DMS 273 treated with DMSO at 0.1 percent for 48 hours (cell line): ENCODE measurements around the gene FGF7.
"Not testable (repeated sequence)": the region's sequence is repeated elsewhere in the genome, so short reads cannot be mapped to it uniquely, and the experiment has no call there.

ENCODE experiments used
- DNase-seq: peaks from one replicate; lab custom pipeline; 2025; lab: John Stamatoyannopoulos, UW

FGF7 gene, protein sequence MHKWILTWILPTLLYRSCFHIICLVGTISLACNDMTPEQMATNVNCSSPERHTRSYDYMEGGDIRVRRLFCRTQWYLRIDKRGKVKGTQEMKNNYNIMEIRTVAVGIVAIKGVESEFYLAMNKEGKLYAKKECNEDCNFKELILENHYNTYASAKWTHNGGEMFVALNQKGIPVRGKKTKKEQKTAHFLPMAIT

GRCh38 chr15:49423021-49423420 lies at the start of gene FGF7:
TSS of gene FGF7 (plus strand) at chr15:49423242. CDS start at chr15:49424298, 1,056 bp downstream.
- DNase-seq = no peak

GRCh38 chr15:49379996-49380395 lies 43.0 kb upstream of the FGF7 start:
- DNase-seq = no peak

DNA sequence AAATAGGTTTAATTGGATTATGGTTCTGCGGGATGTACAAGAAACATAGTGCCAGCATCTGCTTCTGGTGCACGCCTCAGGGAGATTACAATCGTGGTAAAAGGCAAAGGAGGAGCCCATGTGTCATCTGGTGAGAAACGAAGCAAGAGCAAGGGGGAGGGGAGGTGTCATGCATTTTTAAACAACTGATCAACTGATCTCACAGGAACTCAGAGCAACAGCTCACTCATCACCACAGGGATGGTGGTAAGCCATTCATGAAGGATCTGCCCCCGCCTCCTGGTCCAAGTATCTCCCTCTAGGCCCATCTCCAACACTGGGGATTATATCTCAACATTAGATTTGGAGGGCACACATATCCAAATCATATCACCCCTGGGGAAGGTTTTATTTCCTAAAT lies 42.1 kb upstream of the FGF7 start:
- no peak for DNase-seq

DNA sequence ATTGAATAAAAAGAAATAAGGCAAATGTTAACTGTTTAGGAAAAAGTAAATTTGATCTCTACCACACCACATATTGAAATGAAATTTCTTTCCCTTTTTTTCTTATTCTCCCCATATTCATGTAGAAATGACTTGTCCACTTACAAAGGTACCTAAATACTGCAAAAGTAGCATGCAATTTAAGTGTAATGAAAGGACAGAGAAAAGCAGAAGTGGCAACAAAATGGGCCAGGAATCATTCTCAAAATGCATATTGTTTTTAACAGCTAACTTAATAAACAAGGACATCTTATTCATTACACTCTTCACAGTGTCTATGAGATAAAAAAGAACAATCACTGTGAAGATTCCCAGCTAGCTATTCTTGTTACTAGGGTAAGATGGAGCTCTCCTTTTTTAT lies 40.6 kb upstream of the FGF7 start:
- no peak for DNase-seq

DNA sequence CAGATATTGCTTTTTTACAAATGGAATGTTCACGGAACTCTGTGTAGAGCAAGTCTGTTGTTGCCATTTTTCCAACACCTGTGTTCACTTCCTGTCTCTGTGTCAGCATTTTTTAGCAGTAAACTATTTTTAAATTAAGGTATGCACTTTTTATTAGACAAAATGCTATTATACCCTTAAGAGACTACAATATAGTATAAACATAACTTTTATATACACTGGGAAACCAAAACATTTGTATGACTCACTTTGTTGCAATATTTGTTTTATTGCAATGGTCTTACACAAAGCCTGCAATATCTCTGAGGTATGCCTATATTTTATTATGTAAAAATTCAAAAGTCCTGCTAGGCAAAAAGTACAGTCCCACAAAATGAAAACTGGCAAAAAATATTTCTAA lies 39.8 kb upstream of the FGF7 start:
- no peak for DNase-seq

DNA sequence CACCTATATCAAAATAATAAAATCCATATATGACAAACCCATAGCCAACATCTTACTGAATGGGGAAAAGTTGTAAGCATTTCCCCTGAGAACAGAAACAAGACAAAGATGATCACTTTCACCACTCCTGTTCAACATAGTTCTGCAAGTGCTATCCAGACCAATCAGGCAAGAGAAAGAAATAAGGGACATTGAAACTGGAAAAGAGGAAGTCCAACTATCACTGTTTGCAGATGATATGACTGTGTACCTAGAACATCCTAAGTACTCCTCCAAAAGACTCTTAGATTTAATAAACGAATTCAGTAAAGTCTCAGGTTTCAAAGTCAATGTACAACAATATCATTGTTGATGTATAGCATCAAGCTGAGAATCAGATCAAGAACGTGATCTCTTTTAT lies 35.6 kb upstream of the FGF7 start:
- no peak for DNase-seq

DNA sequence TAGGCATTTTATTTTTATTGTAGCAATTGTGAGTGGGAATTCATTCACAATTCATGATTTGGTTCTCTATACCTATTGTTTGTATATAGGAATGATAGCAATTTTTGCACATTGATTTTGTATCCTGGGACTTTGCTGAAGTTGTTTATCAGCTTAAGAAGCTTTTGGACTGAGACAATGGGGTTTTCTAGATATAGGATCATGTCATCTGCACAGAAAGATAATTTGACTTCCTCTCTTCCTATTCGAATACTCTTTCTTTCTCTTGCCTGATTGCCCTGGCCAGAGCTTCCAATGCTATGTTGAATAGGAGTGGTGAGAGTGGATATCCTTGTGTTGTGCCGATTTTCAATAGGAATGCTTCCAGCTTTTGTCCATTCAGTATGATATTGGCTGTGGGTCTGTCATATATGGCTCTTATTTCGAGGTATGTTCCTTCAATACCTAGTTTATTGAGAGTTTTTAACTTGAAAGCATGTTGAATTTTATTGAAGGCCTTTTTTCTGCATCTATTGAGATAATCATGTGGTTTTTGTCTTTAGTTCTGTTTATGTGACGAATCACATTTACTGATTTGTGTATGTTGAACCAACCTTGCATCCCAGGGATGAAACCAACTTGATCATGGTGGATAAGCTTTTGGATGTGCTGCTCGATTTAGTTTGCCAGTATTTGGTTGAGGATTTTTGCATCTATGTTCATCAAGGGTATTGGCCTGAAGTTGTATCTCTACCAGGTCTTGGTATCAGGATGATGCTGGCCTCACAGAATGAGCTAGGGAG lies 20.3 kb upstream of the FGF7 start:
- not testable (repeated sequence) for DNase-seq

DNA sequence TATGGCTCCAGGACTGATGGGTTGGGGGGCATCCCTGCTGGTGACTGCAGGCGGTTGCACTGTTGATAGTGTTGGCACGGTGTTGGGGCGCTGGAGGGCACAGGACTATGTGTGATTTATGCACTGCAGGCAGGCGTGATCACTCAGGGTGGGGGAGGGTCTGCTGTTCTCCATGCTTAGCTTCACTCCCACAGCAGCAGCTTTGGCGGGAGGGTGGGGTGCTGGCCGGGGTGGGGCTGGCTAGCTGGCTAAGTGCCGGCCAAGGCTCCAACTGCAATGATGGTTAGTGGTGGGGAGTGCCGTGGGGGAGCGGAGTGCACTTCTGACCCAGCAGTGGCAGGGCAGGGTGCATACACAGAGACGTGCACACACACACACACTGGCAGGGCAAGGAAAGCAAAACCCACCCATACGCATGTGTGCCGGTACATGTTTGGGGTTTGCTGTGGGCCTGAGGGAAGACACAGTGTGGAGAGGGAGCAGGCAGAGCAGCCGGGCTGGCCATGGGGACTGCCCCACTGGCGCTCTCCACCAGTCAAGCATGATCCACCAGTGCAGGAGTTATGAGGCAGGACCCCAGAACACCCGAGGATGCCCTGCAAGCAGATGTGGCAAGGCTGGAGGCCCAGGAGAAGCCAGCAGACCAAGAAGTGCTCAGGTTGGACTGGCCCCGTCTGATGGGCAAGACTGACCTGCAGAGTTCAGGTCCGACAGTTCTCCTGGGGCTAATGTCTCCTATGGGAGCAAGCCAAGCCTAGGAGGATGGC lies 16.5 kb upstream of the FGF7 start:
- no peak for DNase-seq

- DNase-seq = no peak
Observed at GRCh38 chr15:49410641-49411040, 12.4 kb upstream of the FGF7 start.

GRCh38 chr15:49412797-49413196 lies 10.2 kb upstream of the FGF7 start:
- DNase-seq = no peak

DNA sequence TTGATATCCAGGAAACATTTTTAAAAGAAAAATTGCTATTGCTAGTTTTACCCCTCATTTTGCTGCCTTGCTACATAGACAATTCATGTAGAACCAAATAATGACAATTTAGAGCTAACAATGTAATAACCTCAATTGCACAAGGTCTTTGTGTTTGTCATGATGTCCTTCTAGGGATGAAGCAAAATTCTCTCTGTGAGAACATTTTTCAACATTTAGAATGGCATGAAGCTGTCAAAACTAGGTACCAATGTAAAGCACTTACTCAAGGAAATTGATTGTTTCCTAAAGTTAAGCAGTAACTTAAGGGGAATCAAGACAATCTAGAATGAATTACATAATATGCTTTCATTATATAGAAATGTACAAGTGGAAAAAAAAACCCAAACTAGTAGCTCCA lies 7.9 kb upstream of the FGF7 start:
- no peak for DNase-seq

GRCh38 chr15:49415638-49416037 lies 7.4 kb upstream of the FGF7 start:
- no peak for DNase-seq

- DNase-seq = no peak
Observed at GRCh38 chr15:49418811-49419210, 4.2 kb upstream of the FGF7 start.

- DNase-seq = no peak
Observed at GRCh38 chr15:49421991-49422390, 1.1 kb upstream of the FGF7 start.

DNA sequence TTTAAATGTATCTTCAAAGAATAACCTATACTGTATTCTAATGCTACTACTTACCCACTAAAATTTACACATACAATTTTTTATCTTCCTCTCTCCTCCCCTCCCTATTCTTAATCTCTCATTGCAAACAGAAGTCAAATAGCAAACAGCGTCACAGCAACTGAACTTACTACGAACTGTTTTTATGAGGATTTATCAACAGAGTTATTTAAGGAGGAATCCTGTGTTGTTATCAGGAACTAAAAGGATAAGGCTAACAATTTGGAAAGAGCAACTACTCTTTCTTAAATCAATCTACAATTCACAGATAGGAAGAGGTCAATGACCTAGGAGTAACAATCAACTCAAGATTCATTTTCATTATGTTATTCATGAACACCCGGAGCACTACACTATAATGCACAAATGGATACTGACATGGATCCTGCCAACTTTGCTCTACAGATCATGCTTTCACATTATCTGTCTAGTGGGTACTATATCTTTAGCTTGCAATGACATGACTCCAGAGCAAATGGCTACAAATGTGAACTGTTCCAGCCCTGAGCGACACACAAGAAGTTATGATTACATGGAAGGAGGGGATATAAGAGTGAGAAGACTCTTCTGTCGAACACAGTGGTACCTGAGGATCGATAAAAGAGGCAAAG lies 984 bp downstream of the FGF7 start:
- DNase-seq = no peak

DNA sequence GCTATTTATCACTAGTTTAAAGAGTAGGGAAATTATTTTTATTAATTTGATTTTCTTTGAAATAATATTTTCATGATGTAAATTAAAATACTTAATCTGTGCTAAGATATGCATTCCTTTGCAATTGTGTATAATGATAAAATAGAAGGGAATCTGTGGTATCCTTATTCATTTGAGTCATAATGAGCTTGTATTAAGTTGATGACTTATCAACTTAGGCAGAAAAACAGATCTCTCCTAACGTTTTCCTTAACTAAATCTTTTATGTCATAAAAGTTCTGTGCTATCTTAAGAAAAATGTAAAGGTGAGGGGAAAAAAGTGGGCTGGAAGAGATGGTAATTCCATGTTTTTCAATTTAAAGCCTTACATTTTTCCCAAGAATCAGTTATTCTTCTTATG lies 1.9 kb downstream of the FGF7 start:
- no peak for DNase-seq

DNA sequence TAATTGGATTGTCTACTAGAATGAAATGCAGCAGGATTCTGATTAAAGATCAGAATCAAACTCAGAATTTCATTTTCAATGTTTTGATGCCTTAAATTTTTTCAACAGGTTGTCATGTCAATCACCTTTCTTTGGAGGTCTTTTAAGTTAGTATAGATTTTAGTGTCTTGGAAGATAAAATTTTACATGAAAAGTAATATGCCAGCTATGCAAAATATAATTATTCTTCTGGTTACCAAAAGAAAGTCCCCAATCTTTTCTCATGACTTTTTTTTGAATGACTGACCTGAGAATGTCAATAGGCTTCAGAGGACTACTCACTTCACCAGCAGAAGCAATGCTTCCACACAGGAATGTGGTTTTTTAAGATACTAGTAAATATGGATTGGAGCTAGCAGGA lies 4.3 kb downstream of the FGF7 start:
- DNase-seq = no peak

- no peak for DNase-seq
Observed at GRCh38 chr15:49428409-49429095, 5.5 kb downstream of the FGF7 start.

- no peak for DNase-seq
Observed at GRCh38 chr15:49430046-49430445, 7.0 kb downstream of the FGF7 start.

DNA sequence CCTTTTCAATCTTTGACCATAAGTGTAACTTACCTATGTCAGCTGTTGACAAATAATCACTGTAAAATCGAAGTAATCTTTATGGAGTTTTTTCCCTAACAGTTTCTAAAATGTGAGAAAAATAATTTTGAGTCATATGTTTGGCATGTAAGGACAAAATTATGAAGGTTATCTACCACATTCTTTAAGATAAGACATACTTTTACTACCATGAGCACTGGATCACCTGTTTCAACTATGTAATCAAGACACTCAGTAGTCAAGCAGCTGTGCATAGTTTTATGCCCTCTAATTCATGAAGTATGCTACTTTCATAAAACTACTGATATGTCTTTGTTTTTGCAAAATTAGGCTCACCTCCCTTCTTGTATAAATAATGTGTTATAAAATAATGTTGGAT lies 12.1 kb downstream of the FGF7 start:
- no peak for DNase-seq

DNA sequence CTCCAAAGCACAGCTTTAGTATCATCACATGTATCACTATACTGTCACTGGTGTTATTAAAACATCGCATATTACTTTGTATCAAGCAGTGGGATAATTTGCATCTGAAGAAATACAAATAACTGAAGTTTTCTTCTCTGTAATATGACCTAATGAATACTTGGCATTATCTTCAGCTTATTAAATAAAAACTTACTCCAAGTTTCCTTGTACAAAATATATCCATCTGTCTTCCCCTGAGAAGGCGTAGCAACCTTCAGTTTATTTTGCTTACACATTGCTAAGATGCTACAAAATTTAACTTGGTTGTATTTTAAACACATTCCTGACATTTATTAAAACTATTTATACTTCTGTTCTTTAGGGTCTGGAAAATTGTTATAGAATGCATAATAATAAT lies 13.7 kb downstream of the FGF7 start:
- no peak for DNase-seq
